Suprapubic skin (tissue), 4 donors: ENCODE results near the gene SLC38A6. TPM values are rescaled to one million over a fixed set of nuclear protein-coding genes. Genes with fewer than 3 reads are reported as not detected.

Experiments
- DNase-seq, 2 donors: peaks; one replicate each; pipeline ENCODE4 v3.0.0-alpha.2; 2019; ENCODE audit warnings: low spot score in 2 of 2
- H3K27ac ChIP-seq: fragments of 200-600 bp; sonication (generic); one replicate; pipeline ENCODE4 v1.5.1; 2019
- H3K27me3 ChIP-seq: fragments of 200-600 bp; sonication (generic); one replicate; pipeline ENCODE4 v1.5.1; 2019
- H3K36me3 ChIP-seq: fragments of 200-600 bp; sonication (generic); one replicate; pipeline ENCODE4 v1.5.1; 2019
- H3K4me1 ChIP-seq: fragments of 200-600 bp; sonication (generic); one replicate; pipeline ENCODE4 v1.5.1; 2019
- H3K4me3 ChIP-seq: fragments of 200-600 bp; sonication (generic); one replicate; pipeline ENCODE4 v1.5.1; 2019; ENCODE audit warnings: mild to moderate bottlenecking
- H3K9me3 ChIP-seq: fragments of 200-600 bp; sonication (generic); one replicate; pipeline ENCODE4 v1.5.1; 2019
- CTCF ChIP-seq, 2 donors: fragments of 200-600 bp in 1 of 2; fragments of 450-650 bp in 1 of 2; sonication (generic) in 1 of 2; IDR thresholded peaks; one replicate each; pipeline ENCODE4 v1.5.1; 2016 to 2019; ENCODE audit warnings: antibody characterized with exemption in 2 of 2, mild to moderate bottlenecking in 1 of 2, moderate library complexity in 1 of 2
- EP300 ChIP-seq: sonication (generic); formaldehyde crosslinking; IDR thresholded peaks from one replicate; pipeline ENCODE4 v1.6.1; 2017; ENCODE audit warnings: antibody characterized with exemption
- POLR2A ChIP-seq, 2 donors: fragments of 450-650 bp; IDR thresholded peaks; one replicate each; pipeline ENCODE4 v1.6.1; 2017; ENCODE audit warnings: antibody characterized with exemption in 2 of 2, mild to moderate bottlenecking in 2 of 2, moderate library complexity in 2 of 2
- POLR2AphosphoS5 ChIP-seq, 3 donors: sonication (generic); formaldehyde crosslinking; IDR thresholded peaks; one replicate each; pipeline ENCODE4 v1.6.1; 2017; ENCODE audit warnings: antibody characterized with exemption in 3 of 3
- WGBS: methylation state at CpG from one replicate; pipeline ENCODE4 v1.1.5; 2018; 5-methylcytosine and 5-hydroxymethylcytosine counted together
- total RNA-seq, 4 donors: library from RNA; depleted of rRNA; stranded (reverse); fragments of >200 nt; gene quantifications; one replicate each; pipeline ENCODE4 v1.1.0, GENCODE V29; 2016

The SLC38A6 gene
- total RNA-seq, 4 donors from 2014 or later, result 7.8 to 14.3 (median 11.2) TPM

GRCh38 chr14:60945984-60946383 is 35.1 kb upstream of the SLC38A6 start:
- Histone ChIP-seq H3K9me3 (no peaks in the 10 kb centered on the region), H3K27ac (no peak overlapping the region), H3K4me1 (no peaks in the 10 kb centered on the region), H3K4me3 (no peak overlapping the region), H3K27me3 (no peaks in the 10 kb centered on the region), H3K36me3 (no peaks in the 10 kb centered on the region)
- TF ChIP-seq CTCF (IDR thresholded peaks at IDR 0.05) (no peak), EP300 (no peak), POLR2AphosphoS5 (IDR thresholded peaks at IDR 0.05) (no peak), POLR2A (IDR thresholded peaks at IDR 0.05) (no peak)
- DNase-seq, result no peak
- 84% methylated on average over 1 of the region's 1 CpG for WGBS

- Histone ChIP-seq H3K27ac (no peak overlapping the region), H3K4me3 (no peak overlapping the region), H3K36me3 (no peaks in the 10 kb centered on the region), H3K27me3 (no peaks in the 10 kb centered on the region), H3K4me1 (no peaks in the 10 kb centered on the region), H3K9me3 (no peaks in the 10 kb centered on the region)
- DNase-seq, result no peak
- 93% methylated on average over 3 of the region's 3 CpGs for WGBS
- TF ChIP-seq CTCF (IDR thresholded peaks at IDR 0.05) (no peak), EP300 (no peak), POLR2A (IDR thresholded peaks at IDR 0.05) (no peak), POLR2AphosphoS5 (IDR thresholded peaks at IDR 0.05) (no peak)
These were observed 34.3 kb upstream of the SLC38A6 start for GRCh38 chr14:60946773-60947172.

DNA sequence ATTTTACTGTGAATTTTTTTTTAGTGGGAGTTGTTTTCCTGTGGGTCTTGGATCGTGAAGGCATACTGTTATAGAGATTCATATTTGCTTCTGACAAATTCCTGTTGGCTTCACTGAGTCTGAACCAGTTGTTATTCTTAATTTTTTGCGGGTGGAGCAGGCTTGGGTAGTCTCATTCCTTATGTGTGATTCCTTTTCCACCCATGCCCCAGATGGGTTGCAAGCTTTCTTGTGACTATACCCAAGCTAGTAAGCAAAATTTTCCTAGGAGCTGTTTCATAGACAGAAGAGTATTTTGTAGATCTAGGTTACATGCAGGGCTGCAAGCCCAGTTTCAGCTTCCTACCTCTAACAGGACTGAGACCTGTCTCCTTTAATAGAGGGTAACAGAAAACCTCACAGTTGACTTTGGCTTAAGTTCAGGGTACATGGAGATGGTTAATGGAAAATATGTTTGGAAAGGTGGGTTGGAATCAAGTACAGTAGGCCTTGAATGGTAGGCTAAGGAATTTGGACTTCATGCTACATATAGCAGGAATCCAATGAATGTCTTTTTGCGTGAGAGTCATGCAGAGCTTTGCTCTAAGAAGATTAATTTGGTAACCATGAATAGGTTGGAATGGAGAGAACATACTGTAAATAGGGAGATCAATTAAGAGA is 29.1 kb upstream of the SLC38A6 start:
- Histone ChIP-seq H3K4me1 (no peaks in the 10 kb centered on the region), H3K27me3 (no peaks in the 10 kb centered on the region), H3K9me3 (no peaks in the 10 kb centered on the region), H3K4me3 (no peak overlapping the region), H3K27ac (no peak overlapping the region), H3K36me3 (no peaks in the 10 kb centered on the region)
- DNase-seq, result no peak
- WGBS, result 58% methylated on average over 3 of the region's 3 CpGs
- no peak for TF ChIP-seq POLR2A (IDR thresholded peaks at IDR 0.05)
- TF ChIP-seq CTCF (IDR thresholded peaks at IDR 0.05), result no peak
- TF ChIP-seq EP300, result no peak
- no peak for TF ChIP-seq POLR2AphosphoS5 (IDR thresholded peaks at IDR 0.05)

- H3K27ac ChIP-seq, result no peak overlapping the region
- 90% methylated on average over 4 of the region's 4 CpGs for WGBS
- H3K4me1 ChIP-seq, result no peaks in the 10 kb centered on the region
- no peak overlapping the region for H3K4me3 ChIP-seq
- no peaks in the 10 kb centered on the region for H3K36me3 ChIP-seq
- H3K27me3 ChIP-seq, result no peaks in the 10 kb centered on the region
- DNase-seq, result no peak
- TF ChIP-seq POLR2AphosphoS5 (IDR thresholded peaks at IDR 0.05), result no peak
- TF ChIP-seq CTCF (IDR thresholded peaks at IDR 0.05), result no peak
- no peak for TF ChIP-seq POLR2A (IDR thresholded peaks at IDR 0.05)
- H3K9me3 ChIP-seq, result peaks cover 13% of the 10 kb centered on the region
These were observed 24.8 kb upstream of the SLC38A6 start for GRCh38 chr14:60956202-60956601.

GRCh38 chr14:60956632-60957031 is 24.4 kb upstream of the SLC38A6 start:
- Histone ChIP-seq H3K9me3 (peaks cover 13% of the 10 kb centered on the region), H3K4me1 (no peaks in the 10 kb centered on the region)

More at GRCh38 chr14:60956632-60957031, 24.4 kb upstream of the SLC38A6 start:
- TF ChIP-seq CTCF (IDR thresholded peaks at IDR 0.05) (no peak), POLR2AphosphoS5 (IDR thresholded peaks at IDR 0.05) (no peak), POLR2A (IDR thresholded peaks at IDR 0.05) (no peak), EP300 (no peak)
- H3K36me3 ChIP-seq, result no peaks in the 10 kb centered on the region
- no peak overlapping the region for H3K4me3 ChIP-seq
- 92% methylated on average over 1 of the region's 1 CpG for WGBS
- no peak overlapping the region for H3K27ac ChIP-seq
- no peaks in the 10 kb centered on the region for H3K27me3 ChIP-seq
- no peak for DNase-seq
